GM23248 (cell line): Measurements from ENCODE around the gene SCAPER.

ENCODE experiments used
- EZH2 ChIP-seq: fragments of 200-600 bp; sonication (generic); IDR thresholded peaks from 2 replicates; pipeline ENCODE4 v1.6.1; 2018; ENCODE audit warnings: antibody characterized with exemption, mild to moderate bottlenecking; ENCODE audit not compliant: insufficient read depth, poor library complexity, severe bottlenecking
- EZH2phosphoT487 ChIP-seq: fragments of 200-600 bp; sonication (generic); IDR thresholded peaks from 2 replicates; pipeline ENCODE4 v1.6.1; 2018; ENCODE audit warnings: antibody characterized with exemption, moderate library complexity, mild to moderate bottlenecking, low read depth; ENCODE audit not compliant: insufficient read depth

GRCh38 chr15:76546805-76547204 lies 358.3 kb downstream of the SCAPER start:
- TF ChIP-seq EZH2phosphoT487: no peak
- no peak for TF ChIP-seq EZH2
